Lower leg skin (tissue), 3 donors: ENCODE results near the gene TAF3.

Experiments used
- POLR2A ChIP-seq, 2 donors: fragments of 450-650 bp; IDR thresholded peaks; one replicate each; pipeline ENCODE4 v1.6.1; 2016 to 2017; ENCODE audit warnings: antibody characterized with exemption in 2 of 2, mild to moderate bottlenecking in 1 of 2, moderate library complexity in 1 of 2
- TF ChIP-seq, protein P1 (sequence below), 3 donors: fragments of 450-650 bp; IDR thresholded peaks; one replicate each; pipeline ENCODE4 v1.5.1; 2016; ENCODE audit warnings: antibody characterized with exemption in 3 of 3, mild to moderate bottlenecking in 3 of 3, moderate library complexity in 2 of 3

DNA sequence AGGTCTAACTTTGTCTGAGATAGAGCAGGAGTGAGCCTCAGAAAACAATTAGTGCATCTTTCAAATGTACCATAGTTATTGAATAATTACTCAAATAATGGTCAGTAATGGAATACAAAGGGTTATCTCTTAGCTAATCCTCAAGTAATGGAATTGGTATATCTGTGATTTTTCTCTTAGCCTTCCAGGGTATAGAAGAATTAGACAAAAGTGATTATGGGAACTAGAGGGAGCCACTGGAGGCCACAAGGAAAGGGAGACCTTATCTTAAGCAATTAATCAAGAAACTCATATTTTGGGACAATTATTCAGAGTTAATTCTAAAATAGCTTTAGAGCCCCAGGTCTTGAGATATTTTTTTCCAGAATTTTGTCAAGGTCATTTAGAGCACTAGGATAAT is 126.2 kb downstream of the TAF3 start:
- no peak for TF ChIP-seq POLR2A (IDR thresholded peaks at IDR 0.05)
- TF ChIP-seq, protein P1, sequence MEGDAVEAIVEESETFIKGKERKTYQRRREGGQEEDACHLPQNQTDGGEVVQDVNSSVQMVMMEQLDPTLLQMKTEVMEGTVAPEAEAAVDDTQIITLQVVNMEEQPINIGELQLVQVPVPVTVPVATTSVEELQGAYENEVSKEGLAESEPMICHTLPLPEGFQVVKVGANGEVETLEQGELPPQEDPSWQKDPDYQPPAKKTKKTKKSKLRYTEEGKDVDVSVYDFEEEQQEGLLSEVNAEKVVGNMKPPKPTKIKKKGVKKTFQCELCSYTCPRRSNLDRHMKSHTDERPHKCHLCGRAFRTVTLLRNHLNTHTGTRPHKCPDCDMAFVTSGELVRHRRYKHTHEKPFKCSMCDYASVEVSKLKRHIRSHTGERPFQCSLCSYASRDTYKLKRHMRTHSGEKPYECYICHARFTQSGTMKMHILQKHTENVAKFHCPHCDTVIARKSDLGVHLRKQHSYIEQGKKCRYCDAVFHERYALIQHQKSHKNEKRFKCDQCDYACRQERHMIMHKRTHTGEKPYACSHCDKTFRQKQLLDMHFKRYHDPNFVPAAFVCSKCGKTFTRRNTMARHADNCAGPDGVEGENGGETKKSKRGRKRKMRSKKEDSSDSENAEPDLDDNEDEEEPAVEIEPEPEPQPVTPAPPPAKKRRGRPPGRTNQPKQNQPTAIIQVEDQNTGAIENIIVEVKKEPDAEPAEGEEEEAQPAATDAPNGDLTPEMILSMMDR (IDR thresholded peaks at IDR 0.05) = no peak
